Ovary (tissue), 9 donors: ENCODE data around the gene C12orf57. TPM values are rescaled to one million over a fixed set of nuclear protein-coding genes. Genes with fewer than 3 reads are reported as not detected.

Experiments used
- DNase-seq, 5 donors: peaks; one replicate each; pipeline ENCODE4 v3.0.0-alpha.2; 2019 to 2020
- H3K27ac ChIP-seq, 2 donors: fragments of 200-600 bp; one replicate each; pipeline versions ENCODE4 v1.5.1 to v1.8.0; 2019 to 2022
- H3K27me3 ChIP-seq: fragments of 200-600 bp; one replicate; pipeline ENCODE4 v1.8.0; 2022
- H3K36me3 ChIP-seq: fragments of 200-600 bp; sonication (generic); one replicate; pipeline ENCODE4 v1.5.1; 2019
- H3K4me1 ChIP-seq: one replicate; pipeline ENCODE4 v1.8.1; 2013; ENCODE audit warnings: mild to moderate bottlenecking, moderate library complexity; ENCODE audit not compliant: insufficient read depth
- H3K4me3 ChIP-seq: fragments of 200-600 bp; sonication (generic); one replicate; pipeline ENCODE4 v1.5.1; 2017
- H3K9me3 ChIP-seq, 2 donors: fragments of 200-600 bp in 1 of 2; sonication (generic) in 1 of 2; one replicate each; pipeline versions ENCODE4 v1.5.1 to v1.8.1; 2013 to 2019; ENCODE audit warnings: mild to moderate bottlenecking in 1 of 2, moderate library complexity in 1 of 2
- EP300 ChIP-seq: sonication (generic); formaldehyde crosslinking; IDR thresholded peaks from one replicate; pipeline ENCODE4 v1.6.1; 2017; ENCODE audit warnings: antibody characterized with exemption
- POLR2A ChIP-seq: fragments of 450-650 bp; IDR thresholded peaks from one replicate; pipeline ENCODE4 v1.6.1; 2017; ENCODE audit warnings: antibody characterized with exemption, mild to moderate bottlenecking, moderate library complexity
- WGBS, 3 donors: extraction: QIAGEN DNeasy Blood & Tissue Kit in 1 of 3; methylation state at CpG; one replicate each; pipeline versions ENCODE4 v1.1.5 to v1.1.7; 2013 to 2017; 5-methylcytosine and 5-hydroxymethylcytosine counted together
- intact Hi-C, 4 donors: fragments of 100-400 bp; cut with DNase I; formaldehyde crosslinking; loops; one replicate each; pipeline versions ENCODE4 v1.11.0 to v1.15.1; 2022 to 2023
- polyA plus RNA-seq, 2 donors: library from polyadenylated mRNA; stranded (reverse); fragments of 200-250 nt in 1 of 2; fragments of 350-450 nt in 1 of 2; fragmentation: Illumina TruSeq in 1 of 2; extraction: RNeasy Lipid Tissue Mini Kit (QIAGEN cat#74804) in 1 of 2; gene quantifications; one replicate each; pipeline ENCODE4 v1.2.3, GENCODE V29; 2013 to 2014
- total RNA-seq, 7 donors: library from RNA; depleted of rRNA in 2 of 7; stranded (reverse); fragments of >200 nt in 2 of 7; fragmentation: NEBNext Ultra II Directional in 3 of 7; extraction: Animal tissue kit (Norgen Biotek cat#: 25700) in 3 of 7; gene quantifications; one replicate each; pipeline versions ENCODE4 v1.1.0 to v1.2.4, GENCODE V29; 2016 to 2023
- TF ChIP-seq, protein P1 (sequence below), 3 donors: fragments of 450-650 bp in 2 of 3; fragments of 200-600 bp in 1 of 3; IDR thresholded peaks; one replicate each; pipeline versions ENCODE4 v1.5.1 to v1.8.0; 2016 to 2022; ENCODE audit warnings: antibody characterized with exemption in 3 of 3, mild to moderate bottlenecking in 1 of 3
- donor health status: DM: no; HTN: no; CAD: no; lungs with moderate emphysema.
- donor health status: DM: no; HTN: no; CAD: no.
- donor health status: Bipolar disorder and iron deficiency.
- donor health status: DM: yes; HTN: yes; CAD: no.
- donor health status: DM: no; HTN: no; CAD: no.
- donor health status: DM: yes; HTN: yes; CAD: no.

Gene C12orf57
- total and polyA plus RNA-seq, 9 donors: 40.3 to 1,838 (median 633) TPM

- Histone ChIP-seq H3K27ac (no peak overlapping the region), H3K36me3 (no peaks in the 10 kb centered on the region), H3K9me3 (no peaks in the 10 kb centered on the region), H3K27me3 (no peaks in the 10 kb centered on the region), H3K4me3 (no peak overlapping the region), H3K4me1 (no peaks in the 10 kb centered on the region)
- TF ChIP-seq, protein P1, sequence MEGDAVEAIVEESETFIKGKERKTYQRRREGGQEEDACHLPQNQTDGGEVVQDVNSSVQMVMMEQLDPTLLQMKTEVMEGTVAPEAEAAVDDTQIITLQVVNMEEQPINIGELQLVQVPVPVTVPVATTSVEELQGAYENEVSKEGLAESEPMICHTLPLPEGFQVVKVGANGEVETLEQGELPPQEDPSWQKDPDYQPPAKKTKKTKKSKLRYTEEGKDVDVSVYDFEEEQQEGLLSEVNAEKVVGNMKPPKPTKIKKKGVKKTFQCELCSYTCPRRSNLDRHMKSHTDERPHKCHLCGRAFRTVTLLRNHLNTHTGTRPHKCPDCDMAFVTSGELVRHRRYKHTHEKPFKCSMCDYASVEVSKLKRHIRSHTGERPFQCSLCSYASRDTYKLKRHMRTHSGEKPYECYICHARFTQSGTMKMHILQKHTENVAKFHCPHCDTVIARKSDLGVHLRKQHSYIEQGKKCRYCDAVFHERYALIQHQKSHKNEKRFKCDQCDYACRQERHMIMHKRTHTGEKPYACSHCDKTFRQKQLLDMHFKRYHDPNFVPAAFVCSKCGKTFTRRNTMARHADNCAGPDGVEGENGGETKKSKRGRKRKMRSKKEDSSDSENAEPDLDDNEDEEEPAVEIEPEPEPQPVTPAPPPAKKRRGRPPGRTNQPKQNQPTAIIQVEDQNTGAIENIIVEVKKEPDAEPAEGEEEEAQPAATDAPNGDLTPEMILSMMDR (IDR thresholded peaks at IDR 0.05): no peak
- TF ChIP-seq EP300 (no peak), POLR2A (no peak)
- WGBS, 3 donors: 52 to 61% (median 56%) methylated on average over 10 of the region's 10 CpGs
- no peak for DNase-seq
- intact Hi-C loops: no loop called here
Observed at GRCh38 chr12:6899837-6900519, 43.8 kb upstream of the C12orf57 start.

GRCh38 chr12:6902448-6902847, 41.4 kb upstream of the C12orf57 start:
- Histone ChIP-seq H3K27ac (no peak overlapping the region), H3K9me3 (no peaks in the 10 kb centered on the region)
- WGBS, 3 donors: 79 to 83% (median 80%) methylated on average over 4 of the region's 4 CpGs

GRCh38 chr12:6903722-6904121, 40.1 kb upstream of the C12orf57 start:
- H3K27ac ChIP-seq: no peak overlapping the region
- TF ChIP-seq EP300: no peak
- TF ChIP-seq, protein P1 (IDR thresholded peaks at IDR 0.05): no peak
- TF ChIP-seq POLR2A: no peak
- intact Hi-C loops: no loop called here
- no peaks in the 10 kb centered on the region for H3K27me3 ChIP-seq
- H3K36me3 ChIP-seq: no peaks in the 10 kb centered on the region
- 78 to 84% (median 82%) methylated on average over 1 of the region's 1 CpG for WGBS, 3 donors
- no peak overlapping the region for H3K4me3 ChIP-seq
- no peaks in the 10 kb centered on the region for H3K9me3 ChIP-seq
- no peak for DNase-seq
- no peaks in the 10 kb centered on the region for H3K4me1 ChIP-seq

More at GRCh38 chr12:6902448-6902847, 41.4 kb upstream of the C12orf57 start:
- no peaks in the 10 kb centered on the region for H3K36me3 ChIP-seq
- no peak overlapping the region for H3K4me3 ChIP-seq
- no peaks in the 10 kb centered on the region for H3K27me3 ChIP-seq
- intact Hi-C loops: no loop called here
- DNase-seq: no peak
- H3K4me1 ChIP-seq: no peaks in the 10 kb centered on the region
- TF ChIP-seq POLR2A (no peak), EP300 (no peak)
- TF ChIP-seq, protein P1 (IDR thresholded peaks at IDR 0.05): no peak

DNA sequence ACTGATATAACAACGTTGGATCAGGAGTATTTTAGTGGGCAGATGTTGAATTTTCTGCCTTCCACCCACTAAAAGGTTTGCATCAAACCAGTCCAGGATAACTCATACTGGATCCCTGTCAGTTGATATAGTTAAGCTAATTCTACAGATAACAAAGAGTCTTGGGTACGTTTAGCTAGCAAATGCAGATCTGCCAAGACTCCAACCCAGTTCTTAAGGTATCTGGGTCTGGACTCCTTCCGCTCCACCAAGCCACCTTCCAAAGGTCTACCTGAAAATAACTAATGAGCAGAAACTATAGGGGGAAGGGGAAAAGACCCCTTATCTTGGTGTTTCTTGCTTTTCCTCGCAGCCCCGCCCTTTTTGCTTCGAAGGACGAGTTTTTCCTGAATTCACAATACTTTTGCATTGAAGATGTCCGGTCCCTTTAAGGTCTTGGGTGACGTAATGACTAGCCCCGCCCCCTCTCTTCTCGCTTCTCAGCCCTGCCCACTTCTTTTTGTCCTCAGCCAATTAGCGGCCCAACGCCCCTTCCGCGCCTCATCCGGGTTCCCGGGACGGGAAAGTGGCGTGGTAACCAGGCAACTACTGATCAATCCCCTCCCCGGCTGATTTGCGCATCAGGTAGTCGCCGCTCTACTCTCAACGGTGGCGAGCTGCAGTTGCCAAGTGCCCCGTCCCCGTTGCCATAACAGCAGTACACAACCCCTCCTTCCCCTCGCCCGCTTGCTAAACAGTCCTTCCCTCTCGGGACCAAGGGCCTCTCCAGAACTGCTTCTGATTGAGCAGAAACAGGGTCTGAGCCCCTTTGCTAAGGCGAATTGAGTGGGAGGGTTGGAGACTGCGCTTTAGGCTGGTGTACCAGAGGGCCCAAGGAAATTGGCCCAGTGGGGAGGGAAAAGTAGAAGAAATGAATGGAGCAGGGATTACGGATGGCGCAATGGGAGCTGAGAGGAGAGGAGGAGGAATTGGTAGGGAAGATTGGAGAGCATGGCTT, 39.2 kb upstream of the C12orf57 start, which contains the start of gene LRRC23:
Gene LRRC23 (plus strand): TSS at position 543 of the 997 bp plus-strand sequence. CDS start 812 bp downstream, outside the sequence.
- Histone ChIP-seq H3K4me1 (no peaks in the 10 kb centered on the region), H3K27ac (peak within 1 kb of the TSS; percentile 75 to 79), H3K27me3 (no peaks in the 10 kb centered on the region), H3K4me3 (peak within 1 kb of the TSS; percentile 56), H3K36me3 (no peaks in the 10 kb centered on the region), H3K9me3 (no peaks in the 10 kb centered on the region)
- intact Hi-C loops: no loop called here
- 3 to 4% (median 3%) methylated on average over 34 of the region's 34 CpGs for WGBS, 3 donors
- TF ChIP-seq, protein P1 (IDR thresholded peaks at IDR 0.05): no peak
- TF ChIP-seq EP300 (no peak), POLR2A (peak; percentile 95)
- DNase-seq: peak; percentile 96 to 99 (median 97)
